ENCODE results near the gene ZNHIT1.

The ZNHIT1 gene

DNA sequence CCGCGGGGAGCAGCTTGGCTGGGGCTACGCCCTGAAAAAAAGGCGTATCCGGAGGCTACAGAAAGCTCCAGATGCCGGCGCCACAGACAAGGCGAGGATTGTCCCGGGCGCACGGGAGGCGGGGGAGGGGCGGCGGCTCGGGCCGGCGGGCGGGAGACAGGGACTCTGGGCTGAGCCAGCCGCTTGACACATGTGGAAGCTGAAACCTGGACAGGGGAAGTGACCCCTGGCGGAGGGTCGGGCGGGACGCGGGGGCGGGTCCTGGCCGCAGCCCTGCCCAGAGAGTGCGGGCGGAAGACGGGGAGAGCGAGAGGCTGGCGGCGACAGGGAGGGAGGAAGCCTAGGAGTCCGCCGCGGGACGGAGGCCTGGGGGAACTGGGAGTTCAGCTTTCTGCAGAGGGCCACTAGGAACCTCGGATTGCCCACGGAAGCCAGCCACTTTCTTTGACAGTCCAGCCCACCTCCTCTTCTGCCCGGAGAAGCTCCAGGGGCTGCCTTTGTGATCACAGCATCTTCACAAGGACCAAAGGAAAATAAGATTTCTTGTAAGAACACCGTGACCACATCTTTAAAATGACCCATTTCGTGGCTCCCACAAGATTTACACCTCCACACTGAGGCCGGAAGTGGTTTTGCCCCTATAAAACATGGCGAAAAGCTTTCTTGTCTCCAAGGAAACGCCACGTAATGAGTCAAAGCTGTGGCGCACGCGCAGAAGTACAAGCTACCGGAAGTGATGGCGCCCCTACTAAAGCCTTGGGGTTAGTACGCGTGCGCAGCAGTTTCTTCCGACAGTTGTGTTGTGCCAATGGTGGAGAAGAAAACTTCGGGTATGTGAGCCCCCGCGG, at the start of gene ZNHIT1, which contains the start of gene PLOD3:
TSS of gene ZNHIT1 (plus strand) at position 778 of the 848 bp plus-strand sequence. CDS start at position 809, 31 bp downstream.
TSS of gene PLOD3 (minus strand) at position 194 of the 848 bp plus-strand sequence. CDS start 307 bp downstream, outside the sequence.
- CTCF ChIA-PET = interaction anchor here (0.7 to 2.4 kb wide), 8 partner anchors 17 to 80 kb away, joined by 3 to 7 read pairs (median 4); no protein-coding TSS in a partner anchor
- POLR2A ChIA-PET = interaction anchor here (0.8 to 5.3 kb wide), 20 partner anchors 9 to 343 kb away, joined by 3 to 38 read pairs (median 4); partner anchors contain the start of genes CLDN15, FIS1, MOGAT3 and SRRT
- peak; percentile 98 for DNase-seq (ENCODE audit: extremely low spot score)
- TF ChIP-seq SP1 (IDR thresholded peaks at IDR 0.05) (no peak), ELF4 (IDR thresholded peaks at IDR 0.05) (peak; percentile 33; the same call in 1 of the 2 replicates), CTBP1 (IDR thresholded peaks at IDR 0.05; ENCODE audit: borderline replicate concordance) (no peak), ARNT (IDR thresholded peaks at IDR 0.05) (peak; percentile 81), NFRKB (IDR thresholded peaks at IDR 0.05) (no peak), TARDBP (IDR thresholded peaks at IDR 0.05) (no peak), HDGF (IDR thresholded peaks at IDR 0.05; ENCODE audit: borderline replicate concordance) (no peak), SUZ12 (IDR thresholded peaks at IDR 0.05) (no peak)
- TF ChIP-seq, protein P1, sequence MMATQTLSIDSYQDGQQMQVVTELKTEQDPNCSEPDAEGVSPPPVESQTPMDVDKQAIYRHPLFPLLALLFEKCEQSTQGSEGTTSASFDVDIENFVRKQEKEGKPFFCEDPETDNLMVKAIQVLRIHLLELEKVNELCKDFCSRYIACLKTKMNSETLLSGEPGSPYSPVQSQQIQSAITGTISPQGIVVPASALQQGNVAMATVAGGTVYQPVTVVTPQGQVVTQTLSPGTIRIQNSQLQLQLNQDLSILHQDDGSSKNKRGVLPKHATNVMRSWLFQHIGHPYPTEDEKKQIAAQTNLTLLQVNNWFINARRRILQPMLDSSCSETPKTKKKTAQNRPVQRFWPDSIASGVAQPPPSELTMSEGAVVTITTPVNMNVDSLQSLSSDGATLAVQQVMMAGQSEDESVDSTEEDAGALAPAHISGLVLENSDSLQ (IDR thresholded peaks at IDR 0.05) = no peak; the same call in none of the 2 replicates

DNA sequence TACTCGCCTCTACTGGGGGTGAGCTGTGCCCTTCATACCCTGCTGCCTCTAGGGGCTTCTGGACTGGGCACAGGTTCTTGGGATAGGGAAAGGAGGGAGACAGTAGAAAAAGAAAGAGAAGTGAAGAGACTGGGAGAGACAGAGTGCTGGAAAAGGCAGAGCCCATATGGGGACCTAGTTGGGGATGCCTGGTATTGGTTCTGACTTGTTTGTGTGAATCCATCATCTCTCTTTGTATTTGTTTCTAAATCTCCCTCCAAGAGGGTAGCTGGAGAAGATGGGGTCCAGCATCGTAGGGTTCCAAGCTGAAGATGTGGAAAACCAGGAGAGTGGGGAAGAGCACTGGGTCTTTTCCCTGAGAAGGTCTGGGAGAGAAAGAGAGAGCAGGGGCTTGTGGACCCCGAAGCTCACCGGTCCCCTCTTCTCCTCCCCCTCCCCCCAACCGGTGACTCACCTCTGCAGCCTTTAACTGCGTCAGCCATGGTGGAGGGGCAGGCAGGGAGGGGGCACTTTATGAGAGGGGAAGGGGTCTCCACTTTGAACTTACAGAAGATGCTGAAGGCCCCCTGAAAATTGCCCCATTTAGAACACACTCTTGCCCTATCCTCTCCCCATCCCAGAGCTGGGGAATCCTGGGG, 49.4 kb upstream of the ZNHIT1 start:
- TF ChIP-seq L3MBTL2 (conservative IDR thresholded peaks at IDR 0.05) = no peak
- TF ChIP-seq SP1 (IDR thresholded peaks at IDR 0.05) = no peak
- no peak for TF ChIP-seq HDGF (IDR thresholded peaks at IDR 0.05; ENCODE audit: borderline replicate concordance)
- TF ChIP-seq, protein P1 (IDR thresholded peaks at IDR 0.05) = no peak
- TF ChIP-seq LEF1 (IDR thresholded peaks at IDR 0.05; ENCODE audit: borderline replicate concordance) = no peak
- TF ChIP-seq ELF4 (IDR thresholded peaks at IDR 0.05) = no peak
- TF ChIP-seq SUZ12 (IDR thresholded peaks at IDR 0.05) = no peak
- no peak for TF ChIP-seq BHLHE40 (IDR thresholded peaks at IDR 0.05; ENCODE audit: borderline replicate concordance)
- no peak for TF ChIP-seq ARNT (IDR thresholded peaks at IDR 0.05)
- no peak for TF ChIP-seq ZNF384 (IDR thresholded peaks at IDR 0.05)
- TF ChIP-seq FOXK2 (IDR thresholded peaks at IDR 0.05) = no peak
- no peak for TF ChIP-seq NFRKB (IDR thresholded peaks at IDR 0.05)
- POLR2A ChIA-PET = interaction anchor here (1.1 kb wide), 1 partner anchor 280 kb away, joined by 4 read pairs; no protein-coding TSS in a partner anchor
- CTCF ChIA-PET = interaction anchor here (0.6 to 1.8 kb wide), 3 partner anchors 11 to 325 kb away, joined by 3 to 8 read pairs (median 5); no protein-coding TSS in a partner anchor
- no peak for DNase-seq (ENCODE audit: extremely low spot score)

DNA sequence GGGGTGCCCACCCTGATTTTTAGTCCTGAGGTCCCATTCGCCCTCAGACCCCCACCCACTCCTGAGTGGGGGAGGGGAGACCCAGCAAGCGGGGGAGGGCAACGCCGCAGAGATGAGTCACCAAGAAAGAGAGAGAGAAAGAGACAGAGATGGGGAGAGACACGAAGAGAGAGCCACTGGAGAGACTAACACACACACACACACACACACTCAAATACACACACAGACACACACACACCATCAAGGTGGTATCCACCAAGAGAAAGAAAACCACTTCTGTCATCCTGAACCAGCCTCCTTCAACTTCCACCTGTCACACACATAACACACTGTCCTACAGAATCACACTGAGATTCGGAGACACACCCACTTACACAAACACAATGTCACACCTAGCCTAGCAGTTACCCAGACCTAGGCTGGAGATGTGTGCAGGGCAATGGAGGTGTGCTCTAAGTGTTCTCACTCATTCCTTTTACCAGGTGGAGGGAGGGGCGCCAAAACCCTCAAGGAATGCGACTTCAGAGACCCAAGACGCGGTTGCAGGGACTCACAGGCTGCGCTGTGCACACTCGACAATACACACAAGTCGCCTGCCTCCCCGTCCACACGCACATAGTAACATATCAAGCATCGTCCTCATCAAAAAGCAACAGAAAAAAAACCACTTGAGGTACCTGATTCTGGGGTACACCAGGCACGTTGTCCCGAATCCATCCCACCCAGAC, 48.7 kb upstream of the ZNHIT1 start:
- DNase-seq (ENCODE audit: extremely low spot score) = no peak
- ChIA-PET CTCF (interaction anchor here (0.6 to 1.8 kb wide), 2 partner anchors 25 to 324 kb away, joined by 3 to 8 read pairs; no protein-coding TSS in a partner anchor), POLR2A (interaction anchor here (1.1 kb wide), 1 partner anchor 281 kb away, joined by 4 read pairs; no protein-coding TSS in a partner anchor)
- TF ChIP-seq NFRKB (IDR thresholded peaks at IDR 0.05) (no peak), SUZ12 (IDR thresholded peaks at IDR 0.05) (no peak), ZNF384 (IDR thresholded peaks at IDR 0.05) (no peak), CTBP1 (IDR thresholded peaks at IDR 0.05; ENCODE audit: borderline replicate concordance) (no peak), FOXM1 (IDR thresholded peaks at IDR 0.05; ENCODE audit: borderline replicate concordance) (no peak), TARDBP (IDR thresholded peaks at IDR 0.05) (no peak), LEF1 (IDR thresholded peaks at IDR 0.05; ENCODE audit: borderline replicate concordance) (no peak), ARNT (IDR thresholded peaks at IDR 0.05) (no peak), L3MBTL2 (conservative IDR thresholded peaks at IDR 0.05) (no peak), FOXK2 (IDR thresholded peaks at IDR 0.05) (no peak), BHLHE40 (IDR thresholded peaks at IDR 0.05; ENCODE audit: borderline replicate concordance) (no peak), FOXA1 (IDR thresholded peaks at IDR 0.05) (no peak)

DNA sequence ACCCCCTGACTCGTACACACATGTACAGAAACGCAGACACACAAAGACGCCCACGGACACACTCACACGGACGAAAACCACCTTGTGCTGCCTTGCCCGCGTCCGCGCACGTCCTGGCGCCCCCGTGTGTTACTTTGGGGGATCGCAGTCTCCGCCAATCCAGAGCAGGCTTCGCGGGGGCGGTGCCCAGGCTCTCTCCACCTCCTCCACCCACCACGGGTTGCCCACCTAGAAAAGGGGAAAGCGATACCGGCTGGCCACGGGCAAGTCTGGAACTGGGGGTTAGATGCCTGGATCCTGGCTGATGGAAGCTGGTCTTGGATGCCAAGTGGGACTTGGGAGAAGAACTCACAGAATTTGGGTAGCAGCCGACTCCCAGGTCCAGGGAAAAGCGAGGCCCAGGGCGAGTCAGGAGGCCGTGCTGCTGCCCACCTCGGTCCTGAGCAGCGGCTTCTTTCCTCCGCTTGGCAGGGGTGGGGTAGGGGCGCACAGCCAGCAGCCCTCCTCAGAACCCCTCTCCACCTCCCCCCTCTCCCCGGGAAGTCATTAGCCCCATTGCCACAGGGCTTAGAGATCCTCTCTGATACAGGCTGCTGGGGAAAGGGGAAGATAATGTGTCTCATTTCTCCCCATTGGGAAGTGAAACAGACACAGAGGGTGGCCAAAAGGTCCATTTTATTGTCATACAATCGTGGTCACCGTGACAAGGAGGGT, 48.0 kb upstream of the ZNHIT1 start:
- ChIA-PET POLR2A (interaction anchor here (0.9 kb wide), 1 partner anchor 12 kb away, joined by 3 read pairs; no protein-coding TSS in a partner anchor), CTCF (interaction anchor here (0.6 to 1.6 kb wide), 3 partner anchors 14 to 1128 kb away, joined by 4 to 11 read pairs (median 5); no protein-coding TSS in a partner anchor)
- TF ChIP-seq ZNF384 (IDR thresholded peaks at IDR 0.05) (no peak), TARDBP (IDR thresholded peaks at IDR 0.05) (no peak), NFRKB (IDR thresholded peaks at IDR 0.05) (no peak), LEF1 (IDR thresholded peaks at IDR 0.05; ENCODE audit: borderline replicate concordance) (no peak), HDGF (IDR thresholded peaks at IDR 0.05; ENCODE audit: borderline replicate concordance) (no peak), ELF4 (IDR thresholded peaks at IDR 0.05) (no peak), L3MBTL2 (conservative IDR thresholded peaks at IDR 0.05) (no peak), SUZ12 (IDR thresholded peaks at IDR 0.05) (no peak), FOXA1 (IDR thresholded peaks at IDR 0.05) (no peak), CTBP1 (IDR thresholded peaks at IDR 0.05; ENCODE audit: borderline replicate concordance) (no peak), ARNT (IDR thresholded peaks at IDR 0.05) (no peak), FOXM1 (IDR thresholded peaks at IDR 0.05; ENCODE audit: borderline replicate concordance) (no peak)
- TF ChIP-seq, protein P1 (IDR thresholded peaks at IDR 0.05) = no peak
- peak; percentile 70 for DNase-seq (ENCODE audit: extremely low spot score)

Measured in HEK293T (cell line).